ENCODE measurements around the gene THSD7B. TPM values are rescaled to one million over a fixed set of nuclear protein-coding genes. Genes with fewer than 3 reads are reported as not detected.

THSD7B gene
- total and polyA plus RNA-seq, 9 donors: 0.27 to 1.8 (median 0.77) TPM

- peaks cover 17% of the 10 kb centered on the region for H3K9me3 ChIP-seq (replicated peaks; ENCODE audit: control insufficient read depth, low read depth, low read length)
Measured at GRCh38 chr2:137357634-137358033, 592.3 kb downstream of the THSD7B start.

GRCh38 chr2:137367361-137367760 is 602.0 kb downstream of the THSD7B start:
- H3K27me3 ChIP-seq (ENCODE audit: control insufficient read depth, insufficient read depth, low read length): no peaks in the 10 kb centered on the region
- no peak for DNase-seq
- H3K27ac ChIP-seq (ENCODE audit: low read length): no peak overlapping the region
- H3K4me3 ChIP-seq (ENCODE audit: low read length): no peak overlapping the region
- H3K36me3 ChIP-seq (ENCODE audit: control insufficient read depth, insufficient read depth, low read length): no peaks in the 10 kb centered on the region
- no peaks in the 10 kb centered on the region for H3K9me3 ChIP-seq (replicated peaks; ENCODE audit: control insufficient read depth, low read depth, low read length)
- WGBS (ENCODE audit: insufficient coverage): no CpG with 5 or more reads among the region's 1 CpG
- no peaks in the 10 kb centered on the region for H3K4me1 ChIP-seq (ENCODE audit: control insufficient read depth, insufficient read depth, low read length)

More at GRCh38 chr2:137357634-137358033, 592.3 kb downstream of the THSD7B start:
- DNase-seq: no peak
- no peaks in the 10 kb centered on the region for H3K4me1 ChIP-seq (ENCODE audit: control insufficient read depth, insufficient read depth, low read length)
- no peaks in the 10 kb centered on the region for H3K27me3 ChIP-seq (ENCODE audit: control insufficient read depth, insufficient read depth, low read length)
- H3K36me3 ChIP-seq (ENCODE audit: control insufficient read depth, insufficient read depth, low read length): no peaks in the 10 kb centered on the region
- H3K27ac ChIP-seq (ENCODE audit: low read length): no peak overlapping the region
- no peak overlapping the region for H3K4me3 ChIP-seq (ENCODE audit: low read length)

GRCh38 chr2:137369106-137369505 is 603.8 kb downstream of the THSD7B start:
- H3K4me1 ChIP-seq (ENCODE audit: control insufficient read depth, insufficient read depth, low read length): no peaks in the 10 kb centered on the region
- no peaks in the 10 kb centered on the region for H3K9me3 ChIP-seq (replicated peaks; ENCODE audit: control insufficient read depth, low read depth, low read length)
- no peaks in the 10 kb centered on the region for H3K36me3 ChIP-seq (ENCODE audit: control insufficient read depth, insufficient read depth, low read length)
- no peak overlapping the region for H3K4me3 ChIP-seq (ENCODE audit: low read length)
- H3K27me3 ChIP-seq (ENCODE audit: control insufficient read depth, insufficient read depth, low read length): no peaks in the 10 kb centered on the region
- no peak for DNase-seq
- no peak overlapping the region for H3K27ac ChIP-seq (ENCODE audit: low read length)
- WGBS (ENCODE audit: insufficient coverage): 40% methylated on average over 1 of the region's 2 CpGs

- no peaks in the 10 kb centered on the region for H3K27me3 ChIP-seq (ENCODE audit: control insufficient read depth, insufficient read depth, low read length)
- no peaks in the 10 kb centered on the region for H3K4me1 ChIP-seq (ENCODE audit: control insufficient read depth, insufficient read depth, low read length)
- no peak for DNase-seq
- H3K4me3 ChIP-seq (ENCODE audit: low read length): no peak overlapping the region
- H3K9me3 ChIP-seq (replicated peaks; ENCODE audit: control insufficient read depth, low read depth, low read length): peaks cover 11% of the 10 kb centered on the region
- no peaks in the 10 kb centered on the region for H3K36me3 ChIP-seq (ENCODE audit: control insufficient read depth, insufficient read depth, low read length)
- H3K27ac ChIP-seq (ENCODE audit: low read length): no peak overlapping the region
- 90% methylated on average over 2 of the region's 3 CpGs for WGBS (ENCODE audit: insufficient coverage)
Measured at GRCh38 chr2:137379186-137379585, 613.8 kb downstream of the THSD7B start.

GRCh38 chr2:137380610-137381009 is 615.3 kb downstream of the THSD7B start:
- no peaks in the 10 kb centered on the region for H3K4me1 ChIP-seq (ENCODE audit: control insufficient read depth, insufficient read depth, low read length)

GRCh38 chr2:137381731-137382130 is 616.4 kb downstream of the THSD7B start:
- no peak for DNase-seq
- WGBS (ENCODE audit: insufficient coverage): 88% methylated on average over 8 of the region's 8 CpGs

More at GRCh38 chr2:137380610-137381009, 615.3 kb downstream of the THSD7B start:
- WGBS (ENCODE audit: insufficient coverage): 58% methylated on average over 2 of the region's 4 CpGs
- H3K4me3 ChIP-seq (ENCODE audit: low read length): no peak overlapping the region
- no peak overlapping the region for H3K27ac ChIP-seq (ENCODE audit: low read length)
- DNase-seq: no peak
- no peaks in the 10 kb centered on the region for H3K27me3 ChIP-seq (ENCODE audit: control insufficient read depth, insufficient read depth, low read length)
- H3K36me3 ChIP-seq (ENCODE audit: control insufficient read depth, insufficient read depth, low read length): no peaks in the 10 kb centered on the region
- H3K9me3 ChIP-seq (replicated peaks; ENCODE audit: control insufficient read depth, low read depth, low read length): peaks cover 11% of the 10 kb centered on the region

GRCh38 chr2:137383391-137383790 is 618.0 kb downstream of the THSD7B start:
- 91% methylated on average over 6 of the region's 7 CpGs for WGBS (ENCODE audit: insufficient coverage)
- H3K4me1 ChIP-seq (ENCODE audit: control insufficient read depth, insufficient read depth, low read length): no peaks in the 10 kb centered on the region
- H3K4me3 ChIP-seq (ENCODE audit: low read length): no peak overlapping the region
- no peak for DNase-seq
- H3K27me3 ChIP-seq (ENCODE audit: control insufficient read depth, insufficient read depth, low read length): no peaks in the 10 kb centered on the region
- H3K27ac ChIP-seq (ENCODE audit: low read length): no peak overlapping the region
- peaks cover 11% of the 10 kb centered on the region for H3K9me3 ChIP-seq (replicated peaks; ENCODE audit: control insufficient read depth, low read depth, low read length)
- no peaks in the 10 kb centered on the region for H3K36me3 ChIP-seq (ENCODE audit: control insufficient read depth, insufficient read depth, low read length)

More at GRCh38 chr2:137381731-137382130, 616.4 kb downstream of the THSD7B start:
- H3K4me1 ChIP-seq (ENCODE audit: control insufficient read depth, insufficient read depth, low read length): no peaks in the 10 kb centered on the region
- H3K27me3 ChIP-seq (ENCODE audit: control insufficient read depth, insufficient read depth, low read length): no peaks in the 10 kb centered on the region
- no peaks in the 10 kb centered on the region for H3K36me3 ChIP-seq (ENCODE audit: control insufficient read depth, insufficient read depth, low read length)
- H3K27ac ChIP-seq (ENCODE audit: low read length): no peak overlapping the region
- peaks cover 11% of the 10 kb centered on the region for H3K9me3 ChIP-seq (replicated peaks; ENCODE audit: control insufficient read depth, low read depth, low read length)
- H3K4me3 ChIP-seq (ENCODE audit: low read length): no peak overlapping the region

GRCh38 chr2:137387044-137387443 is 621.7 kb downstream of the THSD7B start:
- Histone ChIP-seq H3K27ac (ENCODE audit: low read length) (no peak overlapping the region), H3K4me3 (ENCODE audit: low read length) (no peak overlapping the region), H3K4me1 (ENCODE audit: control insufficient read depth, insufficient read depth, low read length) (no peaks in the 10 kb centered on the region), H3K27me3 (ENCODE audit: control insufficient read depth, insufficient read depth, low read length) (no peaks in the 10 kb centered on the region), H3K9me3 (replicated peaks; ENCODE audit: control insufficient read depth, low read depth, low read length) (peaks cover 11% of the 10 kb centered on the region), H3K36me3 (ENCODE audit: control insufficient read depth, insufficient read depth, low read length) (no peaks in the 10 kb centered on the region)
- no peak for DNase-seq
- WGBS (ENCODE audit: insufficient coverage): no CpG with 5 or more reads among the region's 2 CpGs

GRCh38 chr2:137405496-137405895 is 640.2 kb downstream of the THSD7B start:
- no peaks in the 10 kb centered on the region for H3K4me1 ChIP-seq (ENCODE audit: control insufficient read depth, insufficient read depth, low read length)
- 75% methylated on average over 6 of the region's 7 CpGs for WGBS (ENCODE audit: insufficient coverage)
- H3K27me3 ChIP-seq (ENCODE audit: control insufficient read depth, insufficient read depth, low read length): no peaks in the 10 kb centered on the region
- H3K9me3 ChIP-seq (replicated peaks; ENCODE audit: control insufficient read depth, low read depth, low read length): peaks cover 4% of the 10 kb centered on the region
- H3K4me3 ChIP-seq (ENCODE audit: low read length): no peak overlapping the region
- no peak for DNase-seq
- no peaks in the 10 kb centered on the region for H3K36me3 ChIP-seq (ENCODE audit: control insufficient read depth, insufficient read depth, low read length)
- no peak overlapping the region for H3K27ac ChIP-seq (ENCODE audit: low read length)

- WGBS (ENCODE audit: insufficient coverage): 63% methylated on average over 2 of the region's 5 CpGs
- no peaks in the 10 kb centered on the region for H3K36me3 ChIP-seq (ENCODE audit: control insufficient read depth, insufficient read depth, low read length)
- H3K9me3 ChIP-seq (replicated peaks; ENCODE audit: control insufficient read depth, low read depth, low read length): no peaks in the 10 kb centered on the region
- H3K4me3 ChIP-seq (ENCODE audit: low read length): no peak overlapping the region
- H3K27ac ChIP-seq (ENCODE audit: low read length): no peak overlapping the region
- H3K4me1 ChIP-seq (ENCODE audit: control insufficient read depth, insufficient read depth, low read length): no peaks in the 10 kb centered on the region
- no peak for DNase-seq
- H3K27me3 ChIP-seq (ENCODE audit: control insufficient read depth, insufficient read depth, low read length): no peaks in the 10 kb centered on the region
Measured at GRCh38 chr2:137411585-137411984, 646.2 kb downstream of the THSD7B start.

GRCh38 chr2:137420744-137421143 is 655.4 kb downstream of the THSD7B start:
- H3K27me3 ChIP-seq (ENCODE audit: control insufficient read depth, insufficient read depth, low read length): no peaks in the 10 kb centered on the region
- H3K4me3 ChIP-seq (ENCODE audit: low read length): no peak overlapping the region
- H3K27ac ChIP-seq (ENCODE audit: low read length): no peak overlapping the region
- no peak for DNase-seq
- no peaks in the 10 kb centered on the region for H3K4me1 ChIP-seq (ENCODE audit: control insufficient read depth, insufficient read depth, low read length)
- peaks cover 2% of the 10 kb centered on the region for H3K9me3 ChIP-seq (replicated peaks; ENCODE audit: control insufficient read depth, low read depth, low read length)
- 62% methylated on average over 2 of the region's 3 CpGs for whole genome bisulfite sequencing (ENCODE audit: insufficient coverage)
- no peaks in the 10 kb centered on the region for H3K36me3 ChIP-seq (ENCODE audit: control insufficient read depth, insufficient read depth, low read length)
